Measurements from ENCODE around the gene USP19. TPM values are rescaled to one million over a fixed set of nuclear protein-coding genes. Genes with fewer than 3 reads are reported as not detected.

Gene USP19
- total RNA-seq, 1 experiment from 2014 or later: 73.3 TPM

- no peak for ATAC-seq
- DNase-seq (ENCODE audit: low spot score): no peak
- Mint-ChIP-seq H3K4me1 (peaks cover 4% of the 10 kb centered on the region), H3K9me3 (no peaks in the 10 kb centered on the region), H3K27ac (no peak overlapping the region), H3K4me3 (no peak overlapping the region), H3K36me3 (peaks cover 5% of the 10 kb centered on the region; the same call in 1 of the 2 replicates), H3K27me3 (ENCODE audit: low read depth) (no peaks in the 10 kb centered on the region)
- POLR2A ChIA-PET: no interaction called here
- no peak for TF ChIP-seq ZNF219 (CRISPR knock-in tag; IDR thresholded peaks at IDR 0.05; ENCODE audit: borderline replicate concordance)
- no peak for TF ChIP-seq GRHL2 (CRISPR knock-in tag; IDR thresholded peaks at IDR 0.05; ENCODE audit: insufficient replicate concordance, severe bottlenecking)
- no peak for TF ChIP-seq ZNF263 (CRISPR knock-in tag; IDR thresholded peaks at IDR 0.05; ENCODE audit: low read depth)
- no peak for TF ChIP-seq MYBL2 (CRISPR knock-in tag; IDR thresholded peaks at IDR 0.05)
- no peak for TF ChIP-seq NFATC4 (CRISPR knock-in tag; IDR thresholded peaks at IDR 0.05)
- CTCF ChIA-PET: no interaction called here
Observed at GRCh38 chr3:49124203-49124602, 3.6 kb upstream of the USP19 start.

- CTCF ChIA-PET: no interaction called here
- H3K27me3 Mint-ChIP-seq (ENCODE audit: low read depth): no peaks in the 10 kb centered on the region
- DNase-seq (ENCODE audit: low spot score) (no peak), ATAC-seq (no peak)
- H3K36me3 Mint-ChIP-seq: peaks cover 10% of the 10 kb centered on the region
- POLR2A ChIA-PET: no interaction called here
- H3K9me3 Mint-ChIP-seq: no peaks in the 10 kb centered on the region
- H3K27ac Mint-ChIP-seq: no peak overlapping the region
- H3K4me3 Mint-ChIP-seq: no peak overlapping the region
- peaks cover 4% of the 10 kb centered on the region for H3K4me1 Mint-ChIP-seq
- TF ChIP-seq SMAD4 (CRISPR knock-in tag; IDR thresholded peaks at IDR 0.05) (no peak), IRF2 (CRISPR knock-in tag; IDR thresholded peaks at IDR 0.05; ENCODE audit: borderline replicate concordance, low read depth) (no peak), ZBTB21 (CRISPR knock-in tag; IDR thresholded peaks at IDR 0.05; ENCODE audit: borderline replicate concordance) (no peak), ETV6 (CRISPR knock-in tag; IDR thresholded peaks at IDR 0.05) (no peak), ZNF138 (CRISPR knock-in tag; conservative IDR thresholded peaks at IDR 0.05) (no peak), ERG (CRISPR knock-in tag; IDR thresholded peaks at IDR 0.05) (no peak), NFE2L1 (CRISPR knock-in tag; IDR thresholded peaks at IDR 0.05) (no peak), ZNF232 (CRISPR knock-in tag; IDR thresholded peaks at IDR 0.05) (no peak), RELA (CRISPR knock-in tag; IDR thresholded peaks at IDR 0.05; ENCODE audit: borderline replicate concordance) (no peak), CREM (CRISPR knock-in tag; IDR thresholded peaks at IDR 0.05) (no peak), MYBL2 (CRISPR knock-in tag; IDR thresholded peaks at IDR 0.05) (no peak), TCF7 (CRISPR knock-in tag; IDR thresholded peaks at IDR 0.05; ENCODE audit: low read depth) (no peak)
- TF ChIP-seq, protein P1, sequence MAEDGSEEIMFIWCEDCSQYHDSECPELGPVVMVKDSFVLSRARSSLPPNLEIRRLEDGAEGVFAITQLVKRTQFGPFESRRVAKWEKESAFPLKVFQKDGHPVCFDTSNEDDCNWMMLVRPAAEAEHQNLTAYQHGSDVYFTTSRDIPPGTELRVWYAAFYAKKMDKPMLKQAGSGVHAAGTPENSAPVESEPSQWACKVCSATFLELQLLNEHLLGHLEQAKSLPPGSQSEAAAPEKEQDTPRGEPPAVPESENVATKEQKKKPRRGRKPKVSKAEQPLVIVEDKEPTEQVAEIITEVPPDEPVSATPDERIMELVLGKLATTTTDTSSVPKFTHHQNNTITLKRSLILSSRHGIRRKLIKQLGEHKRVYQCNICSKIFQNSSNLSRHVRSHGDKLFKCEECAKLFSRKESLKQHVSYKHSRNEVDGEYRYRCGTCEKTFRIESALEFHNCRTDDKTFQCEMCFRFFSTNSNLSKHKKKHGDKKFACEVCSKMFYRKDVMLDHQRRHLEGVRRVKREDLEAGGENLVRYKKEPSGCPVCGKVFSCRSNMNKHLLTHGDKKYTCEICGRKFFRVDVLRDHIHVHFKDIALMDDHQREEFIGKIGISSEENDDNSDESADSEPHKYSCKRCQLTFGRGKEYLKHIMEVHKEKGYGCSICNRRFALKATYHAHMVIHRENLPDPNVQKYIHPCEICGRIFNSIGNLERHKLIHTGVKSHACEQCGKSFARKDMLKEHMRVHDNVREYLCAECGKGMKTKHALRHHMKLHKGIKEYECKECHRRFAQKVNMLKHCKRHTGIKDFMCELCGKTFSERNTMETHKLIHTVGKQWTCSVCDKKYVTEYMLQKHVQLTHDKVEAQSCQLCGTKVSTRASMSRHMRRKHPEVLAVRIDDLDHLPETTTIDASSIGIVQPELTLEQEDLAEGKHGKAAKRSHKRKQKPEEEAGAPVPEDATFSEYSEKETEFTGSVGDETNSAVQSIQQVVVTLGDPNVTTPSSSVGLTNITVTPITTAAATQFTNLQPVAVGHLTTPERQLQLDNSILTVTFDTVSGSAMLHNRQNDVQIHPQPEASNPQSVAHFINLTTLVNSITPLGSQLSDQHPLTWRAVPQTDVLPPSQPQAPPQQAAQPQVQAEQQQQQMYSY (CRISPR knock-in tag; IDR thresholded peaks at IDR 0.05): no peak
- TF ChIP-seq, protein P2, sequence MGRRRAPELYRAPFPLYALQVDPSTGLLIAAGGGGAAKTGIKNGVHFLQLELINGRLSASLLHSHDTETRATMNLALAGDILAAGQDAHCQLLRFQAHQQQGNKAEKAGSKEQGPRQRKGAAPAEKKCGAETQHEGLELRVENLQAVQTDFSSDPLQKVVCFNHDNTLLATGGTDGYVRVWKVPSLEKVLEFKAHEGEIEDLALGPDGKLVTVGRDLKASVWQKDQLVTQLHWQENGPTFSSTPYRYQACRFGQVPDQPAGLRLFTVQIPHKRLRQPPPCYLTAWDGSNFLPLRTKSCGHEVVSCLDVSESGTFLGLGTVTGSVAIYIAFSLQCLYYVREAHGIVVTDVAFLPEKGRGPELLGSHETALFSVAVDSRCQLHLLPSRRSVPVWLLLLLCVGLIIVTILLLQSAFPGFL (CRISPR knock-in tag; IDR thresholded peaks at IDR 0.05; ENCODE audit: borderline replicate concordance): no peak
- TF ChIP-seq, protein P3, sequence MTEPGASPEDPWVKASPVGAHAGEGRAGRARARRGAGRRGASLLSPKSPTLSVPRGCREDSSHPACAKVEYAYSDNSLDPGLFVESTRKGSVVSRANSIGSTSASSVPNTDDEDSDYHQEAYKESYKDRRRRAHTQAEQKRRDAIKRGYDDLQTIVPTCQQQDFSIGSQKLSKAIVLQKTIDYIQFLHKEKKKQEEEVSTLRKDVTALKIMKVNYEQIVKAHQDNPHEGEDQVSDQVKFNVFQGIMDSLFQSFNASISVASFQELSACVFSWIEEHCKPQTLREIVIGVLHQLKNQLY (CRISPR knock-in tag; IDR thresholded peaks at IDR 0.05): no peak
Observed at GRCh38 chr3:49123687-49124086, 3.1 kb upstream of the USP19 start.
